ENCODE results near the gene IL20RB. TPM values are rescaled to one million over a fixed set of nuclear protein-coding genes. Genes with fewer than 3 reads are reported as not detected.

The IL20RB gene
- polyA plus RNA-seq, 1 donor (not counting 4 experiments of a cell fraction or from before 2014, with no cell fraction given): 239 TPM

- H3K79me2 ChIP-seq (ENCODE audit: control insufficient read depth, insufficient read depth, low read length): peaks cover 10% of the 10 kb centered on the region
- peaks cover 0 to 7% of the 10 kb centered on the region in 2 experiments for H3K36me3 ChIP-seq (ENCODE audit: control insufficient read depth in 2 of 2, extremely low read depth in 1 of 2, insufficient read depth in 2 of 2, low read length in 2 of 2)
- H4K20me1 ChIP-seq (ENCODE audit: control insufficient read depth, extremely low read depth, insufficient read depth, low read length): peaks cover 1% of the 10 kb centered on the region
- no peak overlapping the region for H3K4me2 ChIP-seq (ENCODE audit: control insufficient read depth, extremely low read depth, insufficient read depth, low read depth, low read length)
- H3K9ac ChIP-seq (ENCODE audit: control insufficient read depth, extremely low read depth, insufficient read depth, low read length): no peak overlapping the region
- no peaks in the 10 kb centered on the region for H3K27me3 ChIP-seq (ENCODE audit: control insufficient read depth, extremely low read depth, insufficient read depth, low read length)
- no peak overlapping the region for H3K4me3 ChIP-seq (ENCODE audit: control insufficient read depth in 2 of 3, extremely low read depth in 1 of 3, insufficient read depth in 2 of 3, low read depth in 1 of 3, low read length in 3 of 3)
- TF ChIP-seq CTCF (optimal IDR thresholded peaks at IDR 0.05 in 1 of 3, IDR thresholded peaks at IDR 0.05 in 1 of 3, conservative IDR thresholded peaks at IDR 0.05 in 1 of 3; ENCODE audit: extremely low read depth in 1 of 3, insufficient read depth in 2 of 3, low read length in 3 of 3) (no peak), EZH2 (IDR thresholded peaks at IDR 0.05; ENCODE audit: low read length) (no peak)
- H3K4me1 ChIP-seq (ENCODE audit: control insufficient read depth, extremely low read depth, insufficient read depth, low read length): peaks cover 14% of the 10 kb centered on the region
- H3K9me3 ChIP-seq (ENCODE audit: control insufficient read depth, low read depth, low read length): no peaks in the 10 kb centered on the region
- H2AFZ ChIP-seq (ENCODE audit: control insufficient read depth, low read length): no peak overlapping the region
- dilution Hi-C loops (cut with MboI; ENCODE audit: extremely low pct_ligation_motif_present, low sequenced_read_pairs): no loop called here
- no peaks in the 10 kb centered on the region for H3K9me1 ChIP-seq (ENCODE audit: control insufficient read depth, extremely low read depth, insufficient read depth, low read length)
- DNase-seq (ENCODE audit: low read depth, low spot score) (no peak), FAIRE-seq (no peak)
- H3K27ac ChIP-seq (ENCODE audit: control insufficient read depth, insufficient read depth, low read length): no peak overlapping the region
Observed at GRCh38 chr3:136947477-136947876, 10.3 kb upstream of the IL20RB start.

- TF ChIP-seq CTCF (optimal IDR thresholded peaks at IDR 0.05 in 1 of 3, IDR thresholded peaks at IDR 0.05 in 1 of 3, conservative IDR thresholded peaks at IDR 0.05 in 1 of 3; ENCODE audit: extremely low read depth in 1 of 3, insufficient read depth in 2 of 3, low read length in 3 of 3) (no peak), EZH2 (IDR thresholded peaks at IDR 0.05; ENCODE audit: low read length) (no peak)
- Histone ChIP-seq H3K9me1 (ENCODE audit: control insufficient read depth, extremely low read depth, insufficient read depth, low read length) (no peaks in the 10 kb centered on the region), H2AFZ (ENCODE audit: control insufficient read depth, low read length) (no peak overlapping the region), H3K9me3 (ENCODE audit: control insufficient read depth, low read depth, low read length) (no peaks in the 10 kb centered on the region), H4K20me1 (ENCODE audit: control insufficient read depth, extremely low read depth, insufficient read depth, low read length) (no peaks in the 10 kb centered on the region), H3K79me2 (ENCODE audit: control insufficient read depth, insufficient read depth, low read length) (peaks cover 4% of the 10 kb centered on the region), H3K4me1 (ENCODE audit: control insufficient read depth, extremely low read depth, insufficient read depth, low read length) (peaks cover 19% of the 10 kb centered on the region), H3K27ac (ENCODE audit: control insufficient read depth, insufficient read depth, low read length) (no peak overlapping the region), H3K9ac (ENCODE audit: control insufficient read depth, extremely low read depth, insufficient read depth, low read length) (no peak overlapping the region), H3K36me3 (ENCODE audit: control insufficient read depth in 2 of 2, extremely low read depth in 1 of 2, insufficient read depth in 2 of 2, low read length in 2 of 2) (peaks cover 0 to 7% of the 10 kb centered on the region in 2 experiments), H3K27me3 (ENCODE audit: control insufficient read depth, extremely low read depth, insufficient read depth, low read length) (no peaks in the 10 kb centered on the region), H3K4me3 (ENCODE audit: control insufficient read depth in 2 of 3, extremely low read depth in 1 of 3, insufficient read depth in 2 of 3, low read depth in 1 of 3, low read length in 3 of 3) (no peak overlapping the region), H3K4me2 (ENCODE audit: control insufficient read depth, extremely low read depth, insufficient read depth, low read depth, low read length) (no peak overlapping the region)
- no peak for FAIRE-seq
- no peak for DNase-seq (ENCODE audit: low read depth, low spot score)
- dilution Hi-C loops (cut with MboI; ENCODE audit: extremely low pct_ligation_motif_present, low sequenced_read_pairs): no loop called here
Observed at GRCh38 chr3:136949146-136949545, 8.6 kb upstream of the IL20RB start.

Data from keratinocyte (primary cell).